ACC112 (cell line): Measurements from ENCODE around the gene ZNF625.
"Not testable (repeated sequence)": the region's sequence is repeated elsewhere in the genome, so short reads cannot be mapped to it uniquely, and the experiment has no call there.

ENCODE experiments used
- H2AFZ ChIP-seq: fragments of 200-600 bp; sonication (generic); one replicate; pipeline ENCODE4 v1.6.0; 2017; ENCODE audit warnings: antibody characterized with exemption, low read length; ENCODE audit not compliant: unreplicated experiment
- H3K27ac ChIP-seq: fragments of 200-600 bp; sonication (generic); 2 replicates; pipeline ENCODE4 v1.5.1; 2014; ENCODE audit warnings: low read depth, mild to moderate bottlenecking, antibody characterized with exemption, low read length, moderate library complexity
- H3K27me3 ChIP-seq: fragments of 200-600 bp; sonication (generic); 2 replicates; pipeline ENCODE4 v1.6.1; 2014; ENCODE audit warnings: mild to moderate bottlenecking, antibody characterized with exemption, low read length, moderate library complexity, mixed read lengths; ENCODE audit not compliant: insufficient read depth
- H3K36me3 ChIP-seq: fragments of 200-600 bp; sonication (generic); 2 replicates; pipeline ENCODE4 v1.6.1; 2016; ENCODE audit warnings: mild to moderate bottlenecking, antibody characterized with exemption, low read length, moderate library complexity, mixed read lengths; ENCODE audit not compliant: insufficient read depth
- H3K4me1 ChIP-seq: fragments of 200-600 bp; sonication (generic); one replicate; pipeline ENCODE4 v1.6.1; 2016; ENCODE audit warnings: low read length, mixed read lengths; ENCODE audit not compliant: insufficient read depth, unreplicated experiment, control insufficient read depth
- H3K4me3 ChIP-seq: fragments of 200-600 bp; sonication (generic); 2 replicates; pipeline ENCODE4 v1.5.1; 2014; ENCODE audit warnings: mild to moderate bottlenecking, low read depth, low read length
- H3K79me2 ChIP-seq: fragments of 200-600 bp; sonication (generic); one replicate; pipeline ENCODE4 v1.6.0; 2016; ENCODE audit warnings: low read length; ENCODE audit not compliant: control insufficient read depth, unreplicated experiment, insufficient read depth

The ZNF625 gene

GRCh38 chr19:12137221-12137940, 19.2 kb downstream of the ZNF625 start:
- Histone ChIP-seq H3K36me3 (peaks cover 42% of the 10 kb centered on the region), H3K27ac (no peak overlapping the region), H3K4me1 (peaks cover 5% of the 10 kb centered on the region), H2AFZ (no peak overlapping the region), H3K79me2 (peaks cover 14% of the 10 kb centered on the region), H3K4me3 (no peak overlapping the region), H3K27me3 (no peaks in the 10 kb centered on the region)

GRCh38 chr19:12133069-12133468, 23.5 kb downstream of the ZNF625 start:
- Histone ChIP-seq H3K79me2 (peaks cover 9% of the 10 kb centered on the region), H3K27ac (no peak overlapping the region), H2AFZ (no peak overlapping the region), H3K4me3 (no peak overlapping the region), H3K27me3 (no peaks in the 10 kb centered on the region), H3K4me1 (no peaks in the 10 kb centered on the region), H3K36me3 (peaks cover 57% of the 10 kb centered on the region)

DNA sequence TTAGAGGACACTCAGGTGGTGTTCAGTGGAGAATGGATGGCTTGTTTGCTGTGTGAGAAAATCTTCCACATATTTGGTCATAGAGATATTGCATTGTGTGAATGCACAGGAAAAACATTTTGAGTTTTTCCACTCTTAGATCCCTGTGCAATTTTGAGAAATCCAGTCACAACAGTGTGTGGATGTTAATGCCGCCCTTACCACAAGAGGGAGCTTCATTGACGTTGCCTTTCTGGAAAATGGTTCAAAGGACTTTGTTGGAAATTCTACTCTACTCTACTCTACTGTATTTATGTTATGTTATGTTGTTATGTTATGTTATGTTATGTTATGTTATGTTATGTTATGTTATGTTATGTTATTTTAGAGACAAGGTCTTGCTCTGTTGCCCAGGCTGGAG, 29.8 kb downstream of the ZNF625 start:
- Histone ChIP-seq H3K27ac (no peak overlapping the region), H3K36me3 (peaks cover 9% of the 10 kb centered on the region; the same call in 1 of the 2 replicates), H3K79me2 (no peaks in the 10 kb centered on the region), H3K4me1 (no peaks in the 10 kb centered on the region), H2AFZ (no peak overlapping the region), H3K4me3 (no peak overlapping the region), H3K27me3 (no peaks in the 10 kb centered on the region)

DNA sequence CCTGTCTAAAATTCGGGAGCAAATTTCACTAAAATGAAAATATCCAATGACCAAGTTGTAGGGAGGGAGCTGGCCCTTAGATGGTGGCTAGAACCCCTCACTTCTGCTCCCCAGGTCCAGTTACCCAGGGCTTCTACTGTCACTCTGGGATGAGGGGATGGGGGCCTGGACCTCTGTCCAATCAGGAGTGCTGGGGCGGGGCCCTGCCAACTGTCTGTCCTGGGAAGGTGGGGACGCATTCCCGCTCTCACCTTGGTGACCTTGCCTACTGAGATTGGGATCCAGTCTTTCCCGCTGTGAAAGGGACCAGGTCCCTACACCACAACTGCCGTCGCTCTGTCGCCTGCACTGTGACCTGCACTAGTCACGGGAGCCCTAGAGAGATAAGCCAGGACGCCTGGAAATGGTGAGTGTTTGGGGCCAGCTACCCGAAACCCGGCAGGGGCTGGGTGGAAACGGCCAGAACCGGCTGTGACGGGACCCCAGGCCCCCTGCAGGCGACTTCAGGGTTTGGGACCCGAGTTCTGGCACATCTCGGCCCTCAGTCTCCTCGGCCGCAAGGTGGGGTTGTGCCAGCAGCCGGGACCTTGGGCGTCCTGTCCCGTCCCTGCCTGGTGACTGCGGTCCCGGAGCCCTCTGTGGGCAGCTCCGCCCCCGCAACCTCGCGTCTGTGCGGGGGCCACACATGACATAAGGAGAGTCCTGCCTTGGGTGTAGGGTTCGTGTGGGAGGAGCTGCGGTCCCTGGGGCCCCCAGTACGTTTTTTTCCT, 39.1 kb downstream of the ZNF625 start:
- Histone ChIP-seq H3K27me3 (no peaks in the 10 kb centered on the region), H3K4me3 (no peak overlapping the region), H3K27ac (no peak overlapping the region), H3K4me1 (no peaks in the 10 kb centered on the region), H2AFZ (no peak overlapping the region), H3K79me2 (no peaks in the 10 kb centered on the region), H3K36me3 (peaks cover 12% of the 10 kb centered on the region)

DNA sequence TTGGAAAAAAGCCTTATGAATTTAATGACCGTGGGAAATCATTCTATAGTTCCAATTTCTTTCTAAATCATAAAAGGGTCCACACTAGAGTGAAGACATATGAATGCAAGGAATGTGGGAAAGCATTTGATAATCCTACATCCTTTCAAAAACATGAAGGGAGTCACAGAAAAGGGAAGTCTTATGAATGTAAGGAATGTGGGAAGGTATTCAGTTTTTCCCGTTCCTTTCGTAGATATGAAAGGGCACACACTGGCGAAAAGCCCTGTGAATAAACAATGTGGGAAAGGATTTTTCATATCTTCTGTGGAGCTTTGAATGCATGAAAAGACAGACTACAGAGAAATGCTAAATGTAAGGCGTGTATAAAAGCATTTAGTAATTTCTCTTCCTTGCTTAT, 43.4 kb downstream of the ZNF625 start:
- H2AFZ ChIP-seq = no peak overlapping the region
- peaks cover 45% of the 10 kb centered on the region for H3K36me3 ChIP-seq
- H3K79me2 ChIP-seq = no peaks in the 10 kb centered on the region
- H3K27me3 ChIP-seq = no peaks in the 10 kb centered on the region
- H3K4me1 ChIP-seq = no peaks in the 10 kb centered on the region
- no peak overlapping the region for H3K27ac ChIP-seq
- no peak overlapping the region for H3K4me3 ChIP-seq

DNA sequence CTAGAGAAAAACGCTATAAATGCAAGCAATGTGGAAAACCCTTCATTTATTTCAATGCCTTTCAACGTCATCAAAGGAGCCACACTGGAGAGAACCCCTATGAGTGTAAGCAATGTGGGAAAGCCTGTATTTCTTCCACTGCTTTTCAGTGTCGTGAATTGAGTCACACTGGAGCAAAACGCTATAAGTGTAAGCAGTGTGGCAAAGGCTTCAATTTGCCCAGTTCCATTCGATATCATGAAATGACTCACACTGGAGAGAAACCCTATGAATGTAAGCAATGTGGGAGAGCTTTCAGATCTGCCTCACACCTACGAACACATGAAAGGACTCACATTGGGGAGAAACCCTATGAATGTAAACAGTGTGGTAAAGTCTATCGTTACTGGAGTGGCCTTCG, 43.8 kb downstream of the ZNF625 start:
- peaks cover 45% of the 10 kb centered on the region for H3K36me3 ChIP-seq
- no peak overlapping the region for H3K27ac ChIP-seq
- no peaks in the 10 kb centered on the region for H3K27me3 ChIP-seq
- H3K4me3 ChIP-seq = no peak overlapping the region
- no peaks in the 10 kb centered on the region for H3K4me1 ChIP-seq
- H3K79me2 ChIP-seq = no peaks in the 10 kb centered on the region
- no peak overlapping the region for H2AFZ ChIP-seq

DNA sequence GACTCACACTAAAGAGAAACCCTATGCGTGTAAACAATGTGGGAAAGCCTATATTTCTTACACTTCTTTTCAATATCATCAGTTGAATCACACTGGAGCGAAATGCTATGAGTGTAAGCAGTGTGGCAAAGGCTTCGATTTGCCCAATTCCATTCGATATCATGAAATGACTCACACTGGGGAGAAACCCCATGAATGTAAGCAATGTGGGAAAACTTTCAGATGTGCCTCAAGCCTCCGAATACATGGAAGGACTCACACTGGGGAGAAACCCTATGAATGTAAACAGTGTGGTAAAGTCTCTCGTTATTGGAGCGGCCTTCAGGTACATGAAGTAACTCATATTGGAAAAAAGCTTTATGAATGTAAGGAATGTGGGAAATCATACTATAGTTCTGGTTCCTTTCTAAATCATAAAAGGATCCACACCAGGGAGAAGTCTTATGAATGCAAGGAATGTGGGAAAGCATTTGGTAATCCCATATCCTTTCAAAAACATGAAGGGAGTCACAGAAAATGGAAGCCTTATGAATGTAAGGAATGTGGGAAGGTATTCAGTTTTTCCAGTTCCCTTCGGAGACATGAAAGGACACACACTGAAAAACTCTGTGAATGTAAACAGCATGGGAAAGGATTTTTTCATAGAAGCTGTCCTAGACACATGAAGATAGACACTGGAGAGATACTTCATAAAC, 44.4 kb downstream of the ZNF625 start:
- Histone ChIP-seq H3K4me1 (no peaks in the 10 kb centered on the region), H3K27ac (no peak overlapping the region), H3K79me2 (no peaks in the 10 kb centered on the region), H2AFZ (no peak overlapping the region), H3K36me3 (peaks cover 45% of the 10 kb centered on the region), H3K4me3 (no peak overlapping the region), H3K27me3 (no peaks in the 10 kb centered on the region)

- Histone ChIP-seq H3K27ac (no peak overlapping the region), H3K4me3 (no peak overlapping the region), H2AFZ (no peak overlapping the region), H3K27me3 (no peaks in the 10 kb centered on the region), H3K4me1 (no peaks in the 10 kb centered on the region), H3K79me2 (no peaks in the 10 kb centered on the region), H3K36me3 (peaks cover 51% of the 10 kb centered on the region)
These were observed 45.4 kb downstream of the ZNF625 start for GRCh38 chr19:12111176-12111575.

GRCh38 chr19:12103909-12104308, 52.6 kb downstream of the ZNF625 start:
- not testable (repeated sequence) for H3K79me2 ChIP-seq, H3K27me3 ChIP-seq, H2AFZ ChIP-seq, H3K27ac ChIP-seq, H3K4me1 ChIP-seq, H3K36me3 ChIP-seq, H3K4me3 ChIP-seq

DNA sequence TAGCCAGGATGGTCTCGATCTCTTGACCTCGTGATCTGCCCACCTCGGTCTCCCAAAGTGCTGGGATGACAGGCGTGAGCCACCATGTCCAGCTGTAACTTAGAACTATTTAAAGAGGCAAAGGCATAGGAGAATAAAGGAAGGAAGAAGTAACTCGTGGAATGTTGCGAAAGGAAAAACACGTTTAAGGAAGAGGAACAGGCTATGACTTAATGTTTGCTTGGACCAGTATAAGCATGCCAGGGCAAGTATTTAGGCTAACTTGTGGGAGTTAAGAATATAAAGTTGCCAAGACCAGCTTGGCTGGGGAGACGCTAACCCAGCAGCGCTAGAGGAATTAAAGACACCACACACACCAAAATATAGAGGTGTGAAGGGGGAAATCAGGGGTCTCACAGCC, 58.5 kb downstream of the ZNF625 start:
- peaks cover 16% of the 10 kb centered on the region for H3K79me2 ChIP-seq

More for the DNA sequence above, 58.5 kb downstream of the ZNF625 start:
- Histone ChIP-seq H3K36me3 (peaks cover 6% of the 10 kb centered on the region; the same call in 1 of the 2 replicates), H3K4me1 (peaks cover 8% of the 10 kb centered on the region), H3K4me3 (no peak overlapping the region), H3K27me3 (no peaks in the 10 kb centered on the region), H2AFZ (no peak overlapping the region), H3K27ac (no peak overlapping the region)
